Putamen (tissue), 1 donor: ENCODE results near the gene PID1.

Source experiments
- DNase-seq: peaks from one replicate; pipeline ENCODE4 v3.0.0-alpha.2; 2016; ENCODE audit warnings: low spot score

The PID1 gene

GRCh38 chr2:229261076-229261475 lies 10.0 kb downstream of the PID1 start:
- DNase-seq, result no peak

- DNase-seq, result no peak
Measured at GRCh38 chr2:229257985-229258384, 13.1 kb downstream of the PID1 start.

GRCh38 chr2:229256376-229256775 lies 14.7 kb downstream of the PID1 start:
- DNase-seq, result no peak

GRCh38 chr2:229254206-229254605 lies 16.9 kb downstream of the PID1 start:
- DNase-seq, result no peak

GRCh38 chr2:229252996-229253395 lies 18.1 kb downstream of the PID1 start:
- DNase-seq, result no peak

GRCh38 chr2:229252280-229252679 lies 18.8 kb downstream of the PID1 start:
- no peak for DNase-seq

- DNase-seq, result no peak
Measured at GRCh38 chr2:229249536-229249935, 21.6 kb downstream of the PID1 start.

GRCh38 chr2:229246334-229246733 lies 24.8 kb downstream of the PID1 start:
- no peak for DNase-seq

GRCh38 chr2:229244975-229245374 lies 26.1 kb downstream of the PID1 start:
- DNase-seq, result no peak

GRCh38 chr2:229243890-229244560 lies 27.1 kb downstream of the PID1 start:
- no peak for DNase-seq

GRCh38 chr2:229240984-229241491 lies 30.0 kb downstream of the PID1 start:
- DNase-seq, result no peak

- DNase-seq, result no peak
Measured at GRCh38 chr2:229239021-229239420, 32.1 kb downstream of the PID1 start.

- DNase-seq, result no peak
Measured at GRCh38 chr2:229237270-229237669, 33.8 kb downstream of the PID1 start.

GRCh38 chr2:229235131-229235914 lies 35.8 kb downstream of the PID1 start:
- no peak for DNase-seq

- no peak for DNase-seq
Measured at GRCh38 chr2:229231885-229232284, 39.2 kb downstream of the PID1 start.

- DNase-seq, result no peak
Measured at GRCh38 chr2:229231328-229231868, 39.7 kb downstream of the PID1 start.

GRCh38 chr2:229230911-229231310 lies 40.2 kb downstream of the PID1 start:
- DNase-seq, result no peak

- DNase-seq, result no peak
Measured at GRCh38 chr2:229230256-229230655, 40.8 kb downstream of the PID1 start.

- no peak for DNase-seq
Measured at GRCh38 chr2:229226382-229226781, 44.7 kb downstream of the PID1 start.

GRCh38 chr2:229223107-229223506 lies 48.0 kb downstream of the PID1 start:
- no peak for DNase-seq

GRCh38 chr2:229221641-229222040 lies 49.4 kb downstream of the PID1 start:
- DNase-seq, result no peak

- DNase-seq, result no peak
Measured at GRCh38 chr2:229220254-229220653, 50.8 kb downstream of the PID1 start.

GRCh38 chr2:229218329-229218921 lies 52.7 kb downstream of the PID1 start:
- DNase-seq, result no peak
